Esophagus muscularis mucosa (tissue), 4 donors: ENCODE results near the gene KRT71.

Experiments
- EP300 ChIP-seq: sonication (generic); formaldehyde crosslinking; IDR thresholded peaks from one replicate; pipeline ENCODE4 v1.6.1; 2017; ENCODE audit warnings: antibody characterized with exemption
- POLR2A ChIP-seq: fragments of 450-650 bp; IDR thresholded peaks from one replicate; pipeline ENCODE4 v1.6.1; 2017; ENCODE audit warnings: antibody characterized with exemption, moderate library complexity, mild to moderate bottlenecking, low read depth
- POLR2AphosphoS5 ChIP-seq, 2 donors: sonication (generic); formaldehyde crosslinking; IDR thresholded peaks; one replicate each; pipeline ENCODE4 v1.6.1; 2017; ENCODE audit warnings: antibody characterized with exemption in 2 of 2
- TF ChIP-seq, protein P1 (sequence below), 3 experiments: fragments of 200-600 bp in 2 of 3; fragments of 450-650 bp in 1 of 3; sonication (generic) in 2 of 3; IDR thresholded peaks; one replicate each; pipeline ENCODE4 v1.5.1; 2017 to 2019; ENCODE audit warnings: antibody characterized with exemption in 3 of 3, mild to moderate bottlenecking in 2 of 3, moderate library complexity in 1 of 3

DNA sequence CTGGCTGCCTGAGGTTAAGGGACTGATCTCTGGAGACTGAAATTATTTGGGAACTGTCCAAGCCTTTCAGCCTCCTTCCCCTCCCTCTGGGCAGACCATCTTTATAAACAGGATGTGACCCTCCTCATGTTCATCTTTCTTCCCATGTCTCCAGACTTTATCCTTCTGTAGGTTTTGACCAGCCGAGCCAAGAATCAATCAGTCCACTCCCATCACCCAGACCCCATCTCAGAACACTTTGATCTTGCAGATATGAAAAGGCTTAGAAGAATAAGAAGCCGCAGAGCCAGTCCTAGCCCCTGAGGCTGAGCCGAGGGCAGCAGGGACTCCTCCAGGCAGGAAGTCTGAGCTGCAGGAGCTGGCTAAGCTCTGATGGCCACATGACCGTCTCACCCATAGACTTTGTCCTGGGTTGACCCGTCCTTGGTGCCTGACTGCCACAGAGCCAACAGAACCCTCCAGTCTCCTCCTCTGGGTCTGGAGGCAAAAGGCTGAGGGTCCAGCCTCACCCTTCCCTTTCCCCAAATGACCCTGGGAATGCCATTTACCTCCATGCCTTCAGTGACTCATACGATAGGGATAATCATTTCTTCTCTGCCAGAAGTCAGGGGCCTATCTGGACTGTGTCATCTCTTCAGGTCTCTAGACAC, 1.6 kb downstream of the KRT71 start:
- TF ChIP-seq POLR2A: no peak
- TF ChIP-seq, protein P1, sequence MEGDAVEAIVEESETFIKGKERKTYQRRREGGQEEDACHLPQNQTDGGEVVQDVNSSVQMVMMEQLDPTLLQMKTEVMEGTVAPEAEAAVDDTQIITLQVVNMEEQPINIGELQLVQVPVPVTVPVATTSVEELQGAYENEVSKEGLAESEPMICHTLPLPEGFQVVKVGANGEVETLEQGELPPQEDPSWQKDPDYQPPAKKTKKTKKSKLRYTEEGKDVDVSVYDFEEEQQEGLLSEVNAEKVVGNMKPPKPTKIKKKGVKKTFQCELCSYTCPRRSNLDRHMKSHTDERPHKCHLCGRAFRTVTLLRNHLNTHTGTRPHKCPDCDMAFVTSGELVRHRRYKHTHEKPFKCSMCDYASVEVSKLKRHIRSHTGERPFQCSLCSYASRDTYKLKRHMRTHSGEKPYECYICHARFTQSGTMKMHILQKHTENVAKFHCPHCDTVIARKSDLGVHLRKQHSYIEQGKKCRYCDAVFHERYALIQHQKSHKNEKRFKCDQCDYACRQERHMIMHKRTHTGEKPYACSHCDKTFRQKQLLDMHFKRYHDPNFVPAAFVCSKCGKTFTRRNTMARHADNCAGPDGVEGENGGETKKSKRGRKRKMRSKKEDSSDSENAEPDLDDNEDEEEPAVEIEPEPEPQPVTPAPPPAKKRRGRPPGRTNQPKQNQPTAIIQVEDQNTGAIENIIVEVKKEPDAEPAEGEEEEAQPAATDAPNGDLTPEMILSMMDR (IDR thresholded peaks at IDR 0.05): no peak
- no peak for TF ChIP-seq POLR2AphosphoS5 (IDR thresholded peaks at IDR 0.05)
- TF ChIP-seq EP300: no peak
